Muscle of leg (tissue), 11 donors: ENCODE data around the gene INF2. TPM values are rescaled to one million over a fixed set of nuclear protein-coding genes. Genes with fewer than 3 reads are reported as not detected.
"Not testable (repeated sequence)": the region's sequence is repeated elsewhere in the genome, so short reads cannot be mapped to it uniquely, and the experiment has no call there.

Experiments used
- DNase-seq: peaks from one replicate; pipeline ENCODE4 v3.0.0; 2013
- H3K27ac ChIP-seq: one replicate; pipeline ENCODE4 v1.5.1; 2013; ENCODE audit warnings: mild to moderate bottlenecking, low read length, control low read depth
- H3K27me3 ChIP-seq: one replicate; pipeline ENCODE4 v1.6.1; 2013; ENCODE audit warnings: low read length; ENCODE audit not compliant: control insufficient read depth, insufficient read depth
- H3K36me3 ChIP-seq: one replicate; pipeline ENCODE4 v1.6.1; 2013; ENCODE audit warnings: low read length; ENCODE audit not compliant: control insufficient read depth, insufficient read depth
- H3K4me1 ChIP-seq: one replicate; pipeline ENCODE4 v1.6.1; 2013; ENCODE audit warnings: low read length; ENCODE audit not compliant: control insufficient read depth, insufficient read depth
- H3K4me3 ChIP-seq: one replicate; pipeline ENCODE4 v1.5.1; 2013; ENCODE audit warnings: low read length, control low read depth
- H3K9me3 ChIP-seq: replicated peaks from 2 replicates; pipeline ENCODE4 v1.6.1; 2013; ENCODE audit warnings: low read depth, low read length; ENCODE audit not compliant: control insufficient read depth
- WGBS: methylation state at CpG from one replicate; pipeline ENCODE4 v1.1.5; 2013; ENCODE audit warnings: missing lambda C conversion rate; ENCODE audit not compliant: insufficient coverage; 5-methylcytosine and 5-hydroxymethylcytosine counted together
- polyA plus RNA-seq, 8 donors: library from polyadenylated mRNA; unstranded; fragments of 120-200 nt; gene quantifications; one replicate each; pipeline versions ENCODE4 v1.2.1 to v1.2.3, GENCODE V29; 2013; ENCODE audit warnings: inconsistent platforms in 1 of 8, low replicate concordance in 1 of 8; ENCODE audit not compliant: insufficient read length in 8 of 8, insufficient read depth in 1 of 8
- total RNA-seq: library from RNA; stranded (reverse); fragments of 120-200 nt; gene quantifications from one replicate; pipeline ENCODE4 v1.2.4, GENCODE V29; 2013

Gene INF2
- total and polyA plus RNA-seq, 9 donors = 31.1 to 63.8 (median 48.5) TPM

- Histone ChIP-seq H3K4me1 (peaks cover 23% of the 10 kb centered on the region), H3K4me3 (no peak overlapping the region), H3K36me3 (no peaks in the 10 kb centered on the region), H3K27me3 (peaks cover 5% of the 10 kb centered on the region), H3K27ac (no peak overlapping the region), H3K9me3 (peaks cover 14% of the 10 kb centered on the region)
- WGBS = 27% methylated on average over 24 of the region's 29 CpGs
- DNase-seq = no peak
Observed at GRCh38 chr14:104656014-104656714, 33.3 kb upstream of the INF2 start.

- Histone ChIP-seq H3K27me3 (peaks cover 5% of the 10 kb centered on the region), H3K27ac (no peak overlapping the region), H3K9me3 (peaks cover 18% of the 10 kb centered on the region), H3K4me3 (no peak overlapping the region), H3K36me3 (no peaks in the 10 kb centered on the region), H3K4me1 (peaks cover 23% of the 10 kb centered on the region)
- 72% methylated on average over 7 of the region's 8 CpGs for whole genome bisulfite sequencing
- peak; percentile 43 for DNase-seq
Observed at GRCh38 chr14:104657101-104657524, 32.3 kb upstream of the INF2 start.

- peaks cover 23% of the 10 kb centered on the region for H3K4me1 ChIP-seq
- no peaks in the 10 kb centered on the region for H3K36me3 ChIP-seq
- H3K4me3 ChIP-seq = no peak overlapping the region
- no peak for DNase-seq
- WGBS = 47% methylated on average over 14 of the region's 17 CpGs
- H3K27ac ChIP-seq = no peak overlapping the region
- H3K27me3 ChIP-seq = peaks cover 5% of the 10 kb centered on the region
- peaks cover 13% of the 10 kb centered on the region for H3K9me3 ChIP-seq
Observed at GRCh38 chr14:104657563-104658324, 31.7 kb upstream of the INF2 start.

GRCh38 chr14:104658325-104658712, 31.1 kb upstream of the INF2 start:
- WGBS = 85% methylated on average over 15 of the region's 15 CpGs
- Histone ChIP-seq H3K36me3 (no peaks in the 10 kb centered on the region), H3K4me1 (peaks cover 23% of the 10 kb centered on the region), H3K9me3 (peaks cover 8% of the 10 kb centered on the region), H3K27ac (no peak overlapping the region), H3K27me3 (peaks cover 5% of the 10 kb centered on the region), H3K4me3 (no peak overlapping the region)
- DNase-seq = no peak

- DNase-seq = no peak
- Histone ChIP-seq H3K4me3 (no peak overlapping the region), H3K27ac (no peak overlapping the region), H3K27me3 (peaks cover 5% of the 10 kb centered on the region), H3K36me3 (no peaks in the 10 kb centered on the region), H3K9me3 (peaks cover 4% of the 10 kb centered on the region), H3K4me1 (peaks cover 23% of the 10 kb centered on the region)
- 40% methylated on average over 1 of the region's 5 CpGs for WGBS
Observed at GRCh38 chr14:104659146-104659545, 30.3 kb upstream of the INF2 start.

GRCh38 chr14:104659764-104660523, 29.5 kb upstream of the INF2 start:
- no peaks in the 10 kb centered on the region for H3K36me3 ChIP-seq
- H3K27ac ChIP-seq = no peak overlapping the region
- peak; percentile 56 for DNase-seq
- 39% methylated on average over 42 of the region's 43 CpGs for WGBS
- H3K27me3 ChIP-seq = peaks cover 9% of the 10 kb centered on the region
- peaks cover 23% of the 10 kb centered on the region for H3K4me1 ChIP-seq
- no peak overlapping the region for H3K4me3 ChIP-seq
- peaks cover 4% of the 10 kb centered on the region for H3K9me3 ChIP-seq

- Histone ChIP-seq H3K27ac (no peak overlapping the region), H3K4me3 (no peak overlapping the region), H3K4me1 (peaks cover 24% of the 10 kb centered on the region), H3K36me3 (no peaks in the 10 kb centered on the region), H3K27me3 (peaks cover 5% of the 10 kb centered on the region), H3K9me3 (peaks cover 4% of the 10 kb centered on the region)
- DNase-seq = no peak
- 67% methylated on average over 8 of the region's 13 CpGs for WGBS
Observed at GRCh38 chr14:104660597-104660996, 28.8 kb upstream of the INF2 start.

GRCh38 chr14:104661086-104661485, 28.3 kb upstream of the INF2 start:
- Histone ChIP-seq H3K4me3 (no peak overlapping the region), H3K9me3 (peaks cover 4% of the 10 kb centered on the region), H3K4me1 (peaks cover 27% of the 10 kb centered on the region), H3K27me3 (peaks cover 4% of the 10 kb centered on the region), H3K27ac (no peak overlapping the region), H3K36me3 (no peaks in the 10 kb centered on the region)
- no CpG with 5 or more reads among the region's 2 CpGs for WGBS
- DNase-seq = no peak

- not testable (repeated sequence) for DNase-seq, H3K36me3 ChIP-seq, H3K27me3 ChIP-seq, H3K4me3 ChIP-seq, H3K27ac ChIP-seq, H3K9me3 ChIP-seq
- 92% methylated on average over 5 of the region's 18 CpGs for WGBS
- H3K4me1 ChIP-seq = peaks cover 29% of the 10 kb centered on the region
Observed at GRCh38 chr14:104661528-104662157, 27.8 kb upstream of the INF2 start.
